Lower leg skin (tissue), 4 donors: ENCODE results near the gene PTOV1. TPM values are rescaled to one million over a fixed set of nuclear protein-coding genes. Genes with fewer than 3 reads are reported as not detected.

Source experiments
- DNase-seq, 2 donors: peaks; one replicate each; pipeline ENCODE4 v3.0.0-alpha.2; 2019; ENCODE audit warnings: low spot score in 2 of 2
- H3K4me3 ChIP-seq: fragments of 200-600 bp; sonication (generic); 2 replicates; pipeline ENCODE4 v1.5.1; 2017; ENCODE audit warnings: mild to moderate bottlenecking, low read depth; ENCODE audit not compliant: poor library complexity, severe bottlenecking
- CTCF ChIP-seq, 3 donors: fragments of 450-650 bp; IDR thresholded peaks; one replicate each; pipeline ENCODE4 v1.5.1; 2016; ENCODE audit warnings: antibody characterized with exemption in 3 of 3, mild to moderate bottlenecking in 3 of 3, moderate library complexity in 2 of 3
- POLR2A ChIP-seq, 2 donors: fragments of 450-650 bp; IDR thresholded peaks; one replicate each; pipeline ENCODE4 v1.6.1; 2016 to 2017; ENCODE audit warnings: antibody characterized with exemption in 2 of 2, mild to moderate bottlenecking in 1 of 2, moderate library complexity in 1 of 2
- WGBS, 2 donors: methylation state at CpG; one replicate each; pipeline ENCODE4 v1.1.5; 2018; 5-methylcytosine and 5-hydroxymethylcytosine counted together
- intact Hi-C: fragments of 100-400 bp; cut with DNase I; formaldehyde crosslinking; loops from one replicate; pipeline ENCODE4 v1.15.0; 2023; ENCODE audit warnings: low total_unique reads
- total RNA-seq, 4 donors: library from RNA; depleted of rRNA; stranded (reverse); fragments of >200 nt; gene quantifications; one replicate each; pipeline ENCODE4 v1.1.0, GENCODE V29; 2016

Gene PTOV1
- total RNA-seq, 4 donors from 2014 or later, result 62.4 to 122 (median 92.5) TPM

- DNase-seq, result peak; percentile 89 to 98
- TF ChIP-seq POLR2A (IDR thresholded peaks at IDR 0.05) (no peak), CTCF (IDR thresholded peaks at IDR 0.05) (no peak)
- 1 to 2% methylated on average over 42 to 47 of the region's 65 CpGs for WGBS, 2 donors
- H3K4me3 ChIP-seq, result peak within 1 kb of the TSS; percentile 72
- intact Hi-C loops, result no loop called here
Measured at GRCh38 chr19:49866933-49867782, 16.2 kb downstream of the PTOV1 start, which contains the start of gene PNKP. PNKP (minus strand) TSS chr19:49867576; CDS start chr19:49867204, 372 bp downstream.

- DNase-seq, result no peak
- WGBS, 2 donors, result 2 to 3% methylated on average over 14 of the region's 15 CpGs
- intact Hi-C loops, result no loop called here
Measured at GRCh38 chr19:49869009-49869483, 18.1 kb downstream of the PTOV1 start.

GRCh38 chr19:49869484-49870308 is 18.7 kb downstream of the PTOV1 start:
- WGBS, 2 donors, result 0% methylated on average over 29 to 65 of the region's 67 CpGs
- peak overlapping the region; percentile 13 for H3K4me3 ChIP-seq
- TF ChIP-seq POLR2A (IDR thresholded peaks at IDR 0.05), result no peak
- TF ChIP-seq CTCF (IDR thresholded peaks at IDR 0.05), result peak in 1 of 3 donors; percentile 43
- peak; percentile 98 to 99 for DNase-seq
- intact Hi-C loops, result no loop called here

More at GRCh38 chr19:49869009-49869483, 18.1 kb downstream of the PTOV1 start:
- H3K4me3 ChIP-seq, result no peak overlapping the region
- TF ChIP-seq POLR2A (IDR thresholded peaks at IDR 0.05) (no peak), CTCF (IDR thresholded peaks at IDR 0.05) (no peak)

- DNase-seq, result no peak
- intact Hi-C loops, result no loop called here
- peak overlapping the region; percentile 13 for H3K4me3 ChIP-seq
- WGBS, 2 donors, result 70 to 79% methylated on average over 10 to 15 of the region's 15 CpGs
- no peak for TF ChIP-seq CTCF (IDR thresholded peaks at IDR 0.05)
- no peak for TF ChIP-seq POLR2A (IDR thresholded peaks at IDR 0.05)
Measured at GRCh38 chr19:49870309-49870901, 19.4 kb downstream of the PTOV1 start.

GRCh38 chr19:49871349-49871985 is 20.5 kb downstream of the PTOV1 start:
- intact Hi-C loops, result no loop called here
- TF ChIP-seq CTCF (IDR thresholded peaks at IDR 0.05) (no peak), POLR2A (IDR thresholded peaks at IDR 0.05) (no peak)
- no peak overlapping the region for H3K4me3 ChIP-seq
- no peak for DNase-seq
- 86 to 90% methylated on average over 16 to 17 of the region's 17 CpGs for WGBS, 2 donors
